Measurements from ENCODE around the gene LAMP5. TPM values are rescaled to one million over a fixed set of nuclear protein-coding genes. Genes with fewer than 3 reads are reported as not detected.
A peak's percentile ranks its signal among the peaks of the same experiment; 100 is the strongest.

The LAMP5 gene
- polyA plus RNA-seq, 6 donors from 2014 or later: 0.27 to 2.2 (median 1.2) TPM; not detected in 1

DNA sequence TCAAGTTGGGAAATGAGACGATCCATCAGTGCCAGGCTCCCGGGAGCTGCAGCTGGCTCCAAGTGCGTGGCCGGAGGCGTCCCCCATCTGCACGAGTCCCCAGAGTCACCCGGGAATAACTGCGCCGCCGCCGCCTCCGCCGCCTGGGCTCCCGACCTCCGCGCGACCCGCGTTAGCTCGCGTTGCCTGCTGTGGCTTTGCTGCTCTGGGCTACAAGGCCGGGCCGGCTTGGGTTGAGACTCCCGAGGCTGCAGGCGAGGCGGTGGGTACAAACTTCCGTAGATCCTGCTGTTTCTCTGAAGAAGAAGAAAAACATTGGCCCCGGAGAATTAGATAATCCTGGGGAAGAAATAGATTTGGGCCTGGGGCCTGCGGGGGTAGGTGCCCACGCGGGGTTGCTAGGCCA lies 7.4 kb upstream of the LAMP5 start:
- Mint-ChIP-seq H3K36me3 (no peaks in the 10 kb centered on the region), H3K27ac (no peak overlapping the region), H3K27me3 (peaks cover 33 to 65% (median 48%) of the 10 kb centered on the region in 3 donors), H3K4me3 (peak overlapping the region in 5 of 8 donors; percentile 37 to 83 (median 46)), H3K9me3 (peaks cover 0 to 6% (median 0%) of the 10 kb centered on the region in 7 donors), H3K4me1 (peaks cover 12 to 44% (median 30%) of the 10 kb centered on the region in 3 donors)
- DNase-seq (no peak), ATAC-seq (ENCODE audit: low read depth in 2 of 2) (no peak)

DNA sequence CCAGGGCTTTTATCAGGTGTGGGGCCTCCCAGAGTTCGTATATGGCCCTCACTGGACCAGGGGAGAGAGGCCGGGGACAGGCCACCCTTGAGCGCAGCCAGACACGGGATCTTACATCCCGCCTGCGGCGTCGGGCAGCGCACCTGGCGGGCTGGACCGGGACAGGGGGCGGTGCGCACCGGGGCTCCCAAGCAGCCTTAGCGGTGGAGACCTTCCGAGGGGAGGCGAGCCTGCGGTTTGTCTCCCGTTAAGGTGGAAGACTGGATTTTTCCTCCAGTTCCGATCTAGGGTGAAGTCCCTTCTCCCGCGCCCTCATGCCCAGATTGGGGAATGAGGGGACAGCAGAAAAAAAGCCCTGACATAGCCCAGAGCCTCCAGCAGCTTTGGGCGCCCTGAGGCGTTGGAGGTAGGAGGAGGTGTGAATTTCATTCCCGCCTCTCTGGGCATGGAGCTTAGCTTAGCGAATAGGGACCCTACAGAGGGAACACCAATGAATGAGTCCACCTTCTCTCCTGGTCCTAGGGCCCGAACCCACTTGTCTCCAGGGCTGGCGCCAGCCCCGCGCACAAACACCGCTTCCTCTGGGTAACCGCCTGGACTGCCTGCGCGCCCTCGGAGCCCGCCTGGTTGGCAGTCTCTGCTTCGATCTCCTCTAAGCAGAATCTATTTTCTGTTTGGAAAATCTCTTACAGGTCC lies 6.7 kb upstream of the LAMP5 start:
- no peak for DNase-seq
- peaks cover 12 to 44% (median 30%) of the 10 kb centered on the region in 3 donors for H3K4me1 Mint-ChIP-seq
- peak in 1 of 2 donors; percentile 11 for ATAC-seq (ENCODE audit: low read depth in 2 of 2)
- H3K9me3 Mint-ChIP-seq: peaks cover 0 to 6% (median 0%) of the 10 kb centered on the region in 7 donors
- H3K27me3 Mint-ChIP-seq: peaks cover 28 to 58% (median 47%) of the 10 kb centered on the region in 3 donors
- no peak overlapping the region for H3K27ac Mint-ChIP-seq
- peak overlapping the region; percentile 43 to 83 (median 70) for H3K4me3 Mint-ChIP-seq
- no peaks in the 10 kb centered on the region for H3K36me3 Mint-ChIP-seq

DNA sequence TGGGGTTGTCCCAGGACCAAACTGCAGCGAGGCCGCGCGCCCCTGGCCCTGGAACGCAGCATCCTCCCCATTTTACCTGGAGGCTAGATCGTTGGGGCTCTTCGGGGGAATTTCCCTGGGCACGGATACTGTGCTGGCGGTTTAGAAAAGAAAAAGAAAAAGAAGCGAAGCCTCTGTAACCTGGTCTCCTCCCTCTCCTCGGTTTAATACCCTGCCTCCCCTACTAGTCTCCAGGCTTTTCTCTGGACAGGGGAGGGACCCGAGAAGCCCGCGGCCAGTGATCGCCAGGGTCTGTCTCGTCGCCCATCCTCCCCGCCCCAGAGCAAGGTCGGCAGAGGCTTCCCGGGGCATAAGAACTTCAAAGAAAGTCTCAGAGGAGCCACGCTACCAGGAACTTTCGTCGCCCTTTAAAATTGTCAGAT lies 6.1 kb upstream of the LAMP5 start:
- H3K36me3 Mint-ChIP-seq: no peaks in the 10 kb centered on the region

DNA sequence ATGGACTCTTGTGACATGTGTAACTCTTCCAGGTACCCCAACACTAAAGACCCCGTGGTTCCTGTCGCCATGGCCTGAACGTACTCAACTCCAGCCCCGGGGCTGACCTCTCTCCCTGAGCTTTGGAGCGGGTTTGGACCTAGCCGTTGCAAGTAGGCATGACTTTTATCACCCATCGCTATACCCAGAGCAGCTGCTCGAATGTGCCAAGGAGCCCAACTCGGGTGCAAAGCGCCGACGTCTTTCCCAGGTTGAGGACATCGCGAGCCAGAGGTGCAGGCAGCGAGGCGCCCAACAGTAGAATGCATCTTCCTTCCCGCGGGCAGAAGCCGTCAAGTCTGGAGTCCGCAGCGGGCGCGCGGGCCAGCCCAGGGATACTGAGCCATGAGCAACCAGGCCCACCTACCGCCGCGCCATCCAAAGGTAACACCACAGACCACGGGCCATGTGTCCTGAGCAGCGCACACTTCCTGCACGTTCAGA lies 5.7 kb upstream of the LAMP5 start:
- Mint-ChIP-seq H3K4me3 (peak overlapping the region in 7 of 8 donors; percentile 11 to 83 (median 60)), H3K27me3 (peaks cover 18 to 54% (median 40%) of the 10 kb centered on the region in 3 donors), H3K9me3 (peaks cover 0 to 6% (median 0%) of the 10 kb centered on the region in 7 donors), H3K36me3 (no peaks in the 10 kb centered on the region), H3K27ac (peak overlapping the region in 1 of 6 donors; percentile 28), H3K4me1 (peaks cover 12 to 45% (median 30%) of the 10 kb centered on the region in 3 donors)
- no peak for ATAC-seq (ENCODE audit: low read depth in 2 of 2)
- DNase-seq: no peak

More for the DNA sequence above, 6.1 kb upstream of the LAMP5 start:
- peaks cover 23 to 53% (median 41%) of the 10 kb centered on the region in 3 donors for H3K27me3 Mint-ChIP-seq
- H3K9me3 Mint-ChIP-seq: peaks cover 0 to 6% (median 0%) of the 10 kb centered on the region in 7 donors
- H3K4me1 Mint-ChIP-seq: peaks cover 12 to 44% (median 30%) of the 10 kb centered on the region in 3 donors
- no peak overlapping the region for H3K27ac Mint-ChIP-seq
- peak overlapping the region; percentile 43 to 83 (median 70) for H3K4me3 Mint-ChIP-seq
- DNase-seq (no peak), ATAC-seq (ENCODE audit: low read depth in 2 of 2) (peak in 1 of 2 donors; percentile 35)

DNA sequence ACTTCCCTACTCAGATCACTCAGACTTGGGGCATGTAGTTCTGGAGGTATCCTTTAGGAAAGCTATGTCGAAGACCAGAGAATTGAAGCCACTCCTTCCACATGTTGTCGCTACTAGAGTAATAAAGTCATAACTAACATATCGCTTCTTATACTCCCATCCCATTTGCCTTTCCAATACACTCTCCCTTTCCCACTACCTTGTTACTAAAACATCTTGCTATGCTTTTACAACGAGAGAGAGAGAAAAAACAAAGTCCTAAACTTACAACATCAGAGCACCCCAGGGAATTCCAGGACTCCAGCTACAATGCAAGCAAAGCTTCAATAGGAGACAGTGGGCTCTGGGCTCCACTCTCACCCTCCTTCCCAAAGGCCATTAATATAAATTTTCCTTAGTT lies 5.1 kb upstream of the LAMP5 start:
- peak overlapping the region in 2 of 6 donors; percentile 19 to 28 for H3K27ac Mint-ChIP-seq
- H3K36me3 Mint-ChIP-seq: no peaks in the 10 kb centered on the region
- H3K27me3 Mint-ChIP-seq: peaks cover 21 to 54% (median 45%) of the 10 kb centered on the region in 3 donors
- no peak for DNase-seq
- peaks cover 0 to 2% (median 0%) of the 10 kb centered on the region in 7 donors for H3K9me3 Mint-ChIP-seq
- ATAC-seq (ENCODE audit: low read depth in 2 of 2): no peak
- peak overlapping the region in 7 of 8 donors; percentile 11 to 71 (median 55) for H3K4me3 Mint-ChIP-seq
- peaks cover 12 to 50% (median 30%) of the 10 kb centered on the region in 3 donors for H3K4me1 Mint-ChIP-seq

DNA sequence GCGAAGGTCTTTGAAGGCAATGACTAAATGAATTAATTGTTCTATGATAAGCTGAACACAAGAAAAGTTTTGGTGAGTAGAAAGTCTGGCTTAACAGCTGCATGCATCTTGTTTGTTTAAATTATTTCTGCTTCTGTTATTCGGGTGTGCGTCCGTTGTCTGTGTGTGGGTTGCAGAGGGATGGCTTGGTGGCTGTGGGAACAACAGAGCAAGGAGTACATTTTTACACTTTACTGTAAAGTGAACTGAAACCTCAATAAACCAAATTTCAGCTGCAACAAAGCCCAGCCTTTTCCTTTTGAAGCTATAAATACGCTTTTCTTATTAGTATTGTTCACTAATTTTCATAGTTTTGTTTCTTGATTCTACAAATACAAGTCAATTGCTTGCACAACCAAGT lies 3.5 kb upstream of the LAMP5 start:
- Mint-ChIP-seq H3K9me3 (peaks cover 0 to 2% (median 0%) of the 10 kb centered on the region in 7 donors), H3K4me3 (peak overlapping the region in 6 of 8 donors; percentile 13 to 80 (median 44)), H3K4me1 (peaks cover 12 to 67% (median 46%) of the 10 kb centered on the region in 3 donors), H3K36me3 (no peaks in the 10 kb centered on the region), H3K27ac (peak overlapping the region in 1 of 6 donors; percentile 17), H3K27me3 (peaks cover 23 to 63% (median 43%) of the 10 kb centered on the region in 3 donors)
- ATAC-seq (ENCODE audit: low read depth in 2 of 2) (no peak), DNase-seq (no peak)

DNA sequence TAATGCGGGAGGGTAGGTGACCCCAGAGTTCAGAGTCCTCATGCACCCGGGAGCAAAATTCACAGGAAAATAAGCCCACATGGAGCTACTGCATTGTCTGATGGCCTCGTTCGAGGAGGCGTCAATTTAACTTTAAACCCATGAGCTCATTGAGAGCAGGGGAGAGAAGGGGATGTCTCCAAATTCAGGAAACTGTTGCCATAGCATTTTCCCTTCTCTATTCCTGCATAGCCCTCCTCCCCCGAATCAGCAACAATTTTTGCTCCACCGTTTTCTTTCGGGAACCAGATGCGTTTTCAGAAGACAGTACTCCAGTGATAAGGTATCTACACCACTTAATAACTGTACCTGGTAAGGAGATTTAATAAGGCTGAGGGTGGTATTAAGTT lies 324 bp upstream of the LAMP5 start:
- ATAC-seq (ENCODE audit: low read depth in 2 of 2) (no peak), DNase-seq (no peak)
- Mint-ChIP-seq H3K4me3 (peak overlapping the region in 6 of 8 donors; percentile 55 to 88 (median 72)), H3K27me3 (peaks cover 34 to 54% (median 46%) of the 10 kb centered on the region in 3 donors), H3K9me3 (peaks cover 0 to 2% (median 0%) of the 10 kb centered on the region in 7 donors), H3K36me3 (no peaks in the 10 kb centered on the region), H3K4me1 (peaks cover 14 to 51% (median 38%) of the 10 kb centered on the region in 3 donors), H3K27ac (peak overlapping the region in 1 of 6 donors; percentile 33)

DNA sequence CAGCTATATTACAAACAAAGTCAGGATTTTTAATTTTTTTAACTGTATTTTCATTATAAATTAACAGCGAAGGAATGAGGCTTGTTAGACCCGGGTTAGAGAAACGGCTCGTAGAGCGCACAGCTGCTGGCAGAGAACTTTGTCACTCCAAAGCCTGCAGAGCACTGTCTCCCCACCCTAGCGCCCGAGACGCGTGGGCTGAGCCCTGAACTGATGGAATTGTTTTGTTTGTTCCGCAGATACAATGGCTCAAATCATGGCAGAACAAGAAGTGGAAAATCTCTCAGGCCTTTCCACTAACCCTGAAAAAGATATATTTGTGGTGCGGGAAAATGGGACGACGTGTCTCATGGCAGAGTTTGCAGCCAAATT lies 810 bp downstream of the LAMP5 start:
- H3K4me3 Mint-ChIP-seq: peak overlapping the region; percentile 67 to 90 (median 80)
- H3K36me3 Mint-ChIP-seq: no peaks in the 10 kb centered on the region
- no peak overlapping the region for H3K27ac Mint-ChIP-seq
- H3K27me3 Mint-ChIP-seq: peaks cover 35 to 52% (median 35%) of the 10 kb centered on the region in 3 donors
- no peak for ATAC-seq (ENCODE audit: low read depth in 2 of 2)
- peaks cover 10 to 45% (median 35%) of the 10 kb centered on the region in 3 donors for H3K4me1 Mint-ChIP-seq
- peaks cover 0 to 2% (median 0%) of the 10 kb centered on the region in 7 donors for H3K9me3 Mint-ChIP-seq
- no peak for DNase-seq

DNA sequence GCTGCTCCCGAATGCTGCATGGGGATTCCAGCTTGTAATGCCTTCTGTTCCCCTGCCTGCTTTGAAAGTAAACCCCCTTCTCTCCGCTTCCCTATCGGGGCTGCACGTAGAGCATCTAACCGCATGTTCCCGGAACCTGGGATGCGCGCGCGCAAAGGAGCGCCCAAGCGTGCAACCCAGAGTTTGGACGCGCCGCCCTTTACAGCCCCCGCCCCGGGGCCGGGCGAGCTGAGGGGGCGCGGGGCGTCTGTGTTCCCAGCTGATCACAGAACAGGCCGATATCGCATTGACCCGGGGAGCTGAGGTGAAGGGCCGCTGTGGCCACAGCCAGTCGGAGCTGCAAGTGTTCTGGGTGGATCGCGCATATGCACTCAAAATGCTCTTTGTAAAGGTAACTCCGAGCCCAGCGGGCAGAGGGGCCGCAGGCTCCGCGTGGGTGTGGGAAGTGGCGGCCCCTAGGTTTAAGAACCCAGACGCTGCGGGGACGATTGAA lies 1.4 kb downstream of the LAMP5 start:
- H3K27me3 Mint-ChIP-seq: peaks cover 35 to 58% (median 39%) of the 10 kb centered on the region in 3 donors
- H3K9me3 Mint-ChIP-seq: peaks cover 0 to 2% (median 0%) of the 10 kb centered on the region in 7 donors
- H3K4me1 Mint-ChIP-seq: peaks cover 9 to 43% (median 34%) of the 10 kb centered on the region in 3 donors
- DNase-seq: no peak
- peak overlapping the region; percentile 67 to 90 (median 80) for H3K4me3 Mint-ChIP-seq
- no peaks in the 10 kb centered on the region for H3K36me3 Mint-ChIP-seq
- peak in 1 of 2 donors; percentile 62 for ATAC-seq (ENCODE audit: low read depth in 2 of 2)
- H3K27ac Mint-ChIP-seq: peak overlapping the region in 2 of 6 donors; percentile 38

DNA sequence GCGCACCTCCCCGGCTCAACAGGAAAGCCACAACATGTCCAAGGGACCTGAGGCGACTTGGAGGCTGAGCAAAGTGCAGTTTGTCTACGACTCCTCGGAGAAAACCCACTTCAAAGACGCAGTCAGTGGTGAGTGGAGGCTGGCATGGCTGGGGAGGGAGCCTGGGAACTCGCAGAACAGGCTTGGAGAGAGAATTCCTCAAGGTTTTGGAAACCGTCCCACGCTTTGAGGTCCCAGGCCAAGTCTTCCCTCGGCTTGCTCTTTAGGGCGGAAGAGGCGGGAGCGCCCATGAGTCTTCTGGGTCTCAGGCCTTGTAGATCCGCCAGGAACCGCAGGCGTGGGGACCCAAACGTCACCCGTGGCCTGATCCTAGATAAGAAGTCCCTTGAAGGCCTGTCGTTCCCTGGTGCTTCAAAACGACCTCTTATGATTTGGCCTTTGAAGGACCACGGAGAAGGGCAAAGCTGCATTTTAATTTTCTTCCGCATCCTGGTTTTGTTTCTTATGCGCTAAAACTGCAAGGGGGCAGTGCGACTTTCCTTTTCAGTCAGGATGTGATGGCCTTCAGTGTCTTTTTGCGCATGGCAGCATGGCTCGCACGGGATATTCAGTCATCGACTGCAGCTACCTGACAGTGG lies 2.0 kb downstream of the LAMP5 start:
- no peak for DNase-seq
- peaks cover 35 to 59% (median 44%) of the 10 kb centered on the region in 3 donors for H3K27me3 Mint-ChIP-seq

DNA sequence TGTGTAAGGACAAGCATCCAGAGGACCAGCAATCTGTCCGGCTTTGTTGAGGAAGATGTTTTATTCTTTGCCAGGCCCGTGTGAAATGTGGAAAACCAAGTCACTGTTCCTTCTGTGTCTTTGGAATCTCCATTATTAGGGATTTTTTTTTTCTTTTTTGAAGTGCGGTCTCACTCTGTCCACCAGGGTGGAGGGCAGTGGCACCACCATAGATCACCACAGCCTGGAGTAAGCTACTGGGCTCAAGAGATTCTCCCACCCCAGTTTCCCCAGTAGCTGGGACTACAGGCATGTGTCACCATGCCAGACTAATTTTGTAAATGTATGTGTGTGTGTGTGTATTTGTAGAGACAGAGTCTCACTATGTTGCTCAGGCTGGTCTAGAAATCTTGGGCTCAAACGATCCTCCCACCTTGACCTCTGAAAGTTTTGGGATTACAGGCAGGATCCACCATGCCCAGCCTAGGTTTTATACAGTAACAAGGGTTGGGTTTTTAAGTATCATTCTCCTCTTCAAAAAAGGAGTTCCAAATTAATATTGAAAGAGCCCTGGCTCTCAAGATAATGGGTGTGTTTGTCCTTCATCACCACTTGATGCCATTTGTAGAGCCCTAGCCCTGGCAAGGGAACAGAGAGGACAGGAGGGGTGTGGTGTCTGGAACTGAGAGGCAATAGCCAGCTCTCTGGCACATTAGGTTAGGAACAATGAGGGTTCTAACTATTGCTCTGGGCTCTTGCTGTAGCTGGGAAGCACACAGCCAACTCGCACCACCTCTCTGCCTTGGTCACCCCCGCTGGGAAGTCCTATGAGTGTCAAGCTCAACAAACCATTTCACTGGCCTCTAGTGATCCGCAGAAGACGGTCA lies 3.1 kb downstream of the LAMP5 start:
- DNase-seq (no peak), ATAC-seq (ENCODE audit: low read depth in 2 of 2) (no peak)
- H3K9me3 Mint-ChIP-seq: peaks cover 0 to 1% (median 0%) of the 10 kb centered on the region in 7 donors
- peak overlapping the region in 1 of 8 donors; percentile 8 for H3K4me3 Mint-ChIP-seq
- H3K36me3 Mint-ChIP-seq: no peaks in the 10 kb centered on the region
- peaks cover 7 to 32% (median 28%) of the 10 kb centered on the region in 3 donors for H3K4me1 Mint-ChIP-seq
- no peak overlapping the region for H3K27ac Mint-ChIP-seq
- peaks cover 44 to 54% (median 44%) of the 10 kb centered on the region in 3 donors for H3K27me3 Mint-ChIP-seq

More for the DNA sequence above, 2.0 kb downstream of the LAMP5 start:
- peaks cover 7 to 37% (median 32%) of the 10 kb centered on the region in 3 donors for H3K4me1 Mint-ChIP-seq
- no peaks in the 10 kb centered on the region for H3K36me3 Mint-ChIP-seq
- H3K4me3 Mint-ChIP-seq: peak overlapping the region; percentile 67 to 90 (median 80)
- H3K9me3 Mint-ChIP-seq: peaks cover 0 to 2% (median 0%) of the 10 kb centered on the region in 7 donors
- H3K27ac Mint-ChIP-seq: no peak overlapping the region
- no peak for ATAC-seq (ENCODE audit: low read depth in 2 of 2)

DNA sequence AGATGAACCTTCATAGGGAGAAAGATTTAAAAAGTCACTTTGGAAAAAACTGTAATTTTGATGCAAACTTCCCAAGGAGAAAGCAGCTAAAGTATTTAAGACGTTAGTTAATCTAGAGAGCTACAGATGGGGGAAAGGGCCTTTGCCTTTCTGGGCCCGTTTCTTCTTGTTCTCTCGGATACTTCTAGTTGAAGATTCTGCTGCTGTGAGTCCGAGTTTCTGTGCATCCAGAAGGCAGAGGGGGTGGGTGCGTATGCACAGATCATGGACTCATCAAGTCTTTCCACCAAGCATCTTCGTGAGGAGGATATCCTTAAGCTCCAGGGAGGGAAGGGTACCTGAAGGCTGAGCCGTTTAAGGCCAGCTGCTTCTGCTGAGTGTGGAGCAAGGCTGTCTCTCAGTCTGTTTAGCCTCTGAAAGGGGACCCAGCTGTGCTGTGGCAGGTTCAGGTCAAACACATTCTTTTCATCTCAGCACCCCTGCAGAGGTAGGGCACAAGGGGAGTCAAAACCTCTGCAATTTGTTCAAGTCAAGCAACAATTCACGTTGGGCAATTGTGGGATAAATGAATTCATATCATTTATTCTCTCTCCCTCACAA lies 4.3 kb downstream of the LAMP5 start:
- Mint-ChIP-seq H3K27me3 (peaks cover 44 to 54% (median 44%) of the 10 kb centered on the region in 3 donors), H3K4me1 (peaks cover 7 to 32% (median 28%) of the 10 kb centered on the region in 3 donors)
- no peak for ATAC-seq (ENCODE audit: low read depth in 2 of 2)

More for the DNA sequence above, 4.3 kb downstream of the LAMP5 start:
- H3K9me3 Mint-ChIP-seq: no peaks in the 10 kb centered on the region
- peak overlapping the region in 1 of 8 donors; percentile 8 for H3K4me3 Mint-ChIP-seq
- H3K27ac Mint-ChIP-seq: no peak overlapping the region
- no peak for DNase-seq
- H3K36me3 Mint-ChIP-seq: no peaks in the 10 kb centered on the region
